Parathyroid adenoma (tissue), 2 donors: ENCODE data around the gene GAS2.

Experiments used
- H2AFZ ChIP-seq: fragments of 300-600 bp; sonication (generic); one replicate; pipeline ENCODE4 v1.7.0; 2017; ENCODE audit warnings: antibody characterized with exemption, mild to moderate bottlenecking
- H3K27ac ChIP-seq: fragments of 300-600 bp; sonication (generic); one replicate; pipeline ENCODE4 v1.7.0; 2017
- H3K27me3 ChIP-seq: fragments of 300-600 bp; sonication (generic); one replicate; pipeline ENCODE4 v1.7.0; 2017; ENCODE audit warnings: low read length; ENCODE audit not compliant: control insufficient read depth, insufficient read depth
- H3K36me3 ChIP-seq: fragments of 300-600 bp; sonication (generic); one replicate; pipeline ENCODE4 v1.7.0; 2017; ENCODE audit warnings: low read length; ENCODE audit not compliant: control insufficient read depth, insufficient read depth
- H3K4me1 ChIP-seq: fragments of 300-600 bp; sonication (generic); one replicate; pipeline ENCODE4 v1.7.0; 2017; ENCODE audit warnings: control low read depth
- H3K4me2 ChIP-seq: fragments of 300-600 bp; sonication (generic); one replicate; pipeline ENCODE4 v1.7.0; 2017; ENCODE audit warnings: low read length
- H3K4me3 ChIP-seq: fragments of 300-600 bp; sonication (generic); one replicate; pipeline ENCODE4 v1.7.0; 2017; ENCODE audit warnings: low read depth, low read length
- H3K79me2 ChIP-seq: fragments of 300-600 bp; sonication (generic); one replicate; pipeline ENCODE4 v1.7.0; 2017; ENCODE audit warnings: control low read depth
- H3K9ac ChIP-seq: fragments of 300-600 bp; sonication (generic); one replicate; pipeline ENCODE4 v1.7.0; 2017; ENCODE audit warnings: mild to moderate bottlenecking
- H3K9me3 ChIP-seq: fragments of 300-600 bp; sonication (generic); one replicate; pipeline ENCODE4 v1.7.0; 2017; ENCODE audit warnings: low read length; ENCODE audit not compliant: control insufficient read depth
- CTCF ChIP-seq: fragments of 300-600 bp; sonication (generic); IDR thresholded peaks from one replicate; pipeline ENCODE4 v1.7.0; 2017; ENCODE audit warnings: antibody characterized with exemption, mild to moderate bottlenecking
- donor health status: primary hyperparathyroidism.

The GAS2 gene

GRCh38 chr11:22829231-22830081, 163.0 kb downstream of the GAS2 start, which contains the start of gene SVIP:
SVIP (minus strand) TSS chr11:22829801; CDS start chr11:22829748, 53 bp downstream.
- Histone ChIP-seq H3K9ac (peak within 1 kb of the TSS; percentile 76), H3K79me2 (peaks cover 6% of the 10 kb centered on the region)

GRCh38 chr11:22830082-22830414, 163.6 kb downstream of the GAS2 start:
- H2AFZ ChIP-seq, result no peak overlapping the region
- no peaks in the 10 kb centered on the region for H3K36me3 ChIP-seq
- H3K27me3 ChIP-seq, result no peaks in the 10 kb centered on the region
- no peak overlapping the region for H3K9ac ChIP-seq
- peaks cover 6% of the 10 kb centered on the region for H3K79me2 ChIP-seq
- peaks cover 3% of the 10 kb centered on the region for H3K4me1 ChIP-seq
- H3K27ac ChIP-seq, result no peak overlapping the region
- peak overlapping the region; percentile 42 for H3K4me2 ChIP-seq
- no peaks in the 10 kb centered on the region for H3K9me3 ChIP-seq
- H3K4me3 ChIP-seq, result peak overlapping the region; percentile 47
- no peak for TF ChIP-seq CTCF

More at GRCh38 chr11:22829231-22830081, 163.0 kb downstream of the GAS2 start, which contains the start of gene SVIP:
- Histone ChIP-seq H3K4me1 (peaks cover 3% of the 10 kb centered on the region), H2AFZ (peak within 1 kb of the TSS; percentile 98), H3K36me3 (no peaks in the 10 kb centered on the region), H3K27me3 (no peaks in the 10 kb centered on the region), H3K9me3 (no peaks in the 10 kb centered on the region), H3K4me2 (peak within 1 kb of the TSS; percentile 71), H3K27ac (peak within 1 kb of the TSS; percentile 95), H3K4me3 (peak within 1 kb of the TSS; percentile 68)
- peak; percentile 57 for TF ChIP-seq CTCF

- TF ChIP-seq CTCF, result no peak
- Histone ChIP-seq H3K4me3 (no peak overlapping the region), H3K4me1 (peaks cover 3% of the 10 kb centered on the region)
Measured at GRCh38 chr11:22832315-22833015, 166.1 kb downstream of the GAS2 start.

GRCh38 chr11:22846726-22847125, 180.3 kb downstream of the GAS2 start:
- H3K4me3 ChIP-seq, result no peak overlapping the region

More at GRCh38 chr11:22832315-22833015, 166.1 kb downstream of the GAS2 start:
- Histone ChIP-seq H3K4me2 (no peak overlapping the region), H3K9ac (no peak overlapping the region), H3K9me3 (no peaks in the 10 kb centered on the region), H3K27me3 (no peaks in the 10 kb centered on the region), H3K36me3 (no peaks in the 10 kb centered on the region), H3K79me2 (peaks cover 6% of the 10 kb centered on the region), H2AFZ (no peak overlapping the region), H3K27ac (no peak overlapping the region)

More at GRCh38 chr11:22846726-22847125, 180.3 kb downstream of the GAS2 start:
- no peak for TF ChIP-seq CTCF
- Histone ChIP-seq H3K27ac (no peak overlapping the region), H3K27me3 (no peaks in the 10 kb centered on the region), H3K79me2 (no peaks in the 10 kb centered on the region), H3K4me2 (no peak overlapping the region), H3K9ac (no peak overlapping the region), H3K36me3 (no peaks in the 10 kb centered on the region), H2AFZ (no peak overlapping the region), H3K9me3 (no peaks in the 10 kb centered on the region), H3K4me1 (no peaks in the 10 kb centered on the region)
